Measurements from ENCODE around the gene DNPH1. TPM values are rescaled to one million over a fixed set of nuclear protein-coding genes. Genes with fewer than 3 reads are reported as not detected.

The DNPH1 gene
- total and polyA plus RNA-seq, 2 experiments from 2014 or later: 124 to 136 TPM

DNA sequence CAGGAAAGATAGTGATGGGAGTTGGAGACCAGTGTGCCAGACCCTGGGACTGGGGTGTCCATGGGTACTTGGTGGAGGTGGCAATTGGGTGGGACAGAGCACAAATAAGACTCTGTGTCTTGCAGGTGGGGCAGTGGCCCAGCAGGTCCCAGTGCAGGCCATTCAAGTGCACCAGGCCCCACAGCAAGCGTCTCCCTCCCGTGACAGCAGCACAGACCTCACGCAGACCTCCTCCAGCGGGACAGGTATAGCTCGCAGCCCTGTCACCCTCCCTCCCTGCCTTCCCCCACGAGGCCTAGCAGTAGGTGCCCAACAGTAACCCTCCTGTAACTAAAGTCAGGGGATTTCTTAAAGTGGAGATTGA, 52.9 kb downstream of the DNPH1 start:
- WGBS (ENCODE audit: low lambda C conversion rate, missing lambda C conversion rate): 100% methylated on average over 5 of the region's 6 CpGs
- H3K9me2 ChIP-seq (replicated peaks; ENCODE audit: insufficient read depth): no peaks in the 10 kb centered on the region
- H3K4me3 ChIP-seq: no peak overlapping the region
- H3K4me1 ChIP-seq (ENCODE audit: insufficient read depth): peaks cover 18% of the 10 kb centered on the region
- H3K79me2 ChIP-seq: peaks cover 36% of the 10 kb centered on the region
- H3K4me2 ChIP-seq: no peak overlapping the region
- H3K27ac ChIP-seq: no peak overlapping the region
- DNase-seq (ENCODE audit: low spot score): no peak
- H3K27me3 ChIP-seq: no peaks in the 10 kb centered on the region
- H3K9me3 ChIP-seq (ENCODE audit: low read depth): no peaks in the 10 kb centered on the region
- H4K20me1 ChIP-seq (ENCODE audit: insufficient read depth, poor library complexity, severe bottlenecking): peaks cover 18% of the 10 kb centered on the region
- no peak overlapping the region for H2AFZ ChIP-seq
- H3K36me3 ChIP-seq (replicated peaks; ENCODE audit: insufficient read depth, low read depth): no peaks in the 10 kb centered on the region
- no peak for TF ChIP-seq EZH2phosphoT487 (IDR thresholded peaks at IDR 0.05; ENCODE audit: low read depth, severe bottlenecking, unreplicated experiment)
- TF ChIP-seq EZH2 (IDR thresholded peaks at IDR 0.05; ENCODE audit: borderline replicate concordance): no peak
- TF ChIP-seq, protein P1, sequence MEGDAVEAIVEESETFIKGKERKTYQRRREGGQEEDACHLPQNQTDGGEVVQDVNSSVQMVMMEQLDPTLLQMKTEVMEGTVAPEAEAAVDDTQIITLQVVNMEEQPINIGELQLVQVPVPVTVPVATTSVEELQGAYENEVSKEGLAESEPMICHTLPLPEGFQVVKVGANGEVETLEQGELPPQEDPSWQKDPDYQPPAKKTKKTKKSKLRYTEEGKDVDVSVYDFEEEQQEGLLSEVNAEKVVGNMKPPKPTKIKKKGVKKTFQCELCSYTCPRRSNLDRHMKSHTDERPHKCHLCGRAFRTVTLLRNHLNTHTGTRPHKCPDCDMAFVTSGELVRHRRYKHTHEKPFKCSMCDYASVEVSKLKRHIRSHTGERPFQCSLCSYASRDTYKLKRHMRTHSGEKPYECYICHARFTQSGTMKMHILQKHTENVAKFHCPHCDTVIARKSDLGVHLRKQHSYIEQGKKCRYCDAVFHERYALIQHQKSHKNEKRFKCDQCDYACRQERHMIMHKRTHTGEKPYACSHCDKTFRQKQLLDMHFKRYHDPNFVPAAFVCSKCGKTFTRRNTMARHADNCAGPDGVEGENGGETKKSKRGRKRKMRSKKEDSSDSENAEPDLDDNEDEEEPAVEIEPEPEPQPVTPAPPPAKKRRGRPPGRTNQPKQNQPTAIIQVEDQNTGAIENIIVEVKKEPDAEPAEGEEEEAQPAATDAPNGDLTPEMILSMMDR (IDR thresholded peaks at IDR 0.05; ENCODE audit: poor library complexity): no peak

DNA sequence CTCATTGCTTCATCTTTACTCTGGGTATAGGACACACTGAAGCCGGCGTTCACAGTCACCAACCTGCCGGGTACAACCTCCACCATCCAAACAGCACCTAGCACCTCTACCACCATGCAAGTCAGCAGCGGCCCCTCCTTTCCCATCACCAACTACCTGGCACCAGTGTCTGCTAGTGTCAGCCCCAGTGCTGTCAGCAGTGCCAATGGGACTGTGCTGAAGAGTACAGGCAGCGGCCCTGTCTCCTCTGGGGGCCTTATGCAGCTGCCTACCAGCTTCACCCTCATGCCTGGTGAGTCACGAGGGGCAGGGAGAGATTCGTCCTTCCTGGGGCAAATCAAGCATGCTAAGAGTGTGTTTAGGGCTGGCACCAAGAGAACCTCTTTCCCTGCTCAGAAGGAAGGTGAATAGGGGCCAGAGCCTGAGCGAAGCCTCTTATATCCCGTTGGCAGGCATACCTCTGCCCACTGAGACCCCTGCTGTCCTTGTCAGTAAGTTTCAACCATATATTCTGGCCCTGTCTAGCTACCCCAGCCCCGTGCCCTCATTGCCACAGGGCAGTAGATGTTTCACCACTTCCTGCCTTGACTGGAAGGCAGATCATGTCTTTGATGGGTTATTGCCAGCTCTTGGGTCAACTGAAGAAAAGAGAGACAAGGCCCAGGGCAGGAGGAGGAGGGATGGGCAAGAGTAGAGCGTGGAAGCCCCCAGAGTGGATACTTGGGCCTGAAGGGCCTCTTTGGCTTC, 53.4 kb downstream of the DNPH1 start:
- TF ChIP-seq, protein P1 (IDR thresholded peaks at IDR 0.05; ENCODE audit: poor library complexity): no peak
- TF ChIP-seq EZH2 (IDR thresholded peaks at IDR 0.05; ENCODE audit: borderline replicate concordance) (no peak), EZH2phosphoT487 (IDR thresholded peaks at IDR 0.05; ENCODE audit: low read depth, severe bottlenecking, unreplicated experiment) (no peak)
- H2AFZ ChIP-seq: no peak overlapping the region
- no peak overlapping the region for H3K4me2 ChIP-seq
- no peaks in the 10 kb centered on the region for H3K27me3 ChIP-seq
- no peaks in the 10 kb centered on the region for H3K36me3 ChIP-seq (replicated peaks; ENCODE audit: insufficient read depth, low read depth)
- DNase-seq (ENCODE audit: low spot score): no peak
- peak overlapping the region; percentile 91 for H3K27ac ChIP-seq
- H3K4me1 ChIP-seq (ENCODE audit: insufficient read depth): peaks cover 18% of the 10 kb centered on the region
- H3K9me2 ChIP-seq (replicated peaks; ENCODE audit: insufficient read depth): no peaks in the 10 kb centered on the region
- H4K20me1 ChIP-seq (ENCODE audit: insufficient read depth, poor library complexity, severe bottlenecking): peaks cover 18% of the 10 kb centered on the region
- H3K9me3 ChIP-seq (ENCODE audit: low read depth): no peaks in the 10 kb centered on the region
- 96% methylated on average over 11 of the region's 11 CpGs for WGBS (ENCODE audit: low lambda C conversion rate, missing lambda C conversion rate)
- H3K79me2 ChIP-seq: peaks cover 36% of the 10 kb centered on the region
- H3K4me3 ChIP-seq: no peak overlapping the region

Other genes with a start within 250 kb of the DNPH1 start
- 35.2 and 40.2 TPM in 2 replicates for gene PPP2R5D, start 244.9 kb downstream of the DNPH1 start, total RNA-seq
- gene PPP2R5D, start 244.9 kb downstream of the DNPH1 start, polyA plus RNA-seq: 28.3 and 30.8 TPM in 2 replicates
- gene MEA1, start 215.5 kb downstream of the DNPH1 start, total RNA-seq: 72.9 and 73.3 TPM in 2 replicates
- 117 and 127 TPM in 2 replicates for gene MEA1, start 215.5 kb downstream of the DNPH1 start, polyA plus RNA-seq
- gene KLHDC3, start 215.2 kb downstream of the DNPH1 start, total RNA-seq: 75.5 and 90.5 TPM in 2 replicates
- 92.0 and 99.5 TPM in 2 replicates for gene KLHDC3, start 215.2 kb downstream of the DNPH1 start, polyA plus RNA-seq
- gene RRP36, start 207.9 kb downstream of the DNPH1 start, total RNA-seq: 75.8 and 83.2 TPM in 2 replicates
- gene RRP36, start 207.9 kb downstream of the DNPH1 start, polyA plus RNA-seq: 72.5 and 73.2 TPM in 2 replicates
- gene CUL7, start 175.6 kb downstream of the DNPH1 start, total RNA-seq: 46.1 and 58.2 TPM in 2 replicates
- gene CUL7, start 175.6 kb downstream of the DNPH1 start, polyA plus RNA-seq: 39.2 and 46.4 TPM in 2 replicates
- gene MRPL2, start 170.0 kb downstream of the DNPH1 start, total RNA-seq: 24.7 and 28.8 TPM in 2 replicates
- gene MRPL2, start 170.0 kb downstream of the DNPH1 start, polyA plus RNA-seq: 68.4 and 81.8 TPM in 2 replicates
- gene KLC4, start 169.8 kb downstream of the DNPH1 start, total RNA-seq: 73.4 and 73.5 TPM in 2 replicates
- gene KLC4, start 169.8 kb downstream of the DNPH1 start, polyA plus RNA-seq: 67.5 and 68.9 TPM in 2 replicates
- 108 and 127 TPM in 2 replicates for gene PTK7, start 153.2 kb downstream of the DNPH1 start, total RNA-seq
- gene PTK7, start 153.2 kb downstream of the DNPH1 start, polyA plus RNA-seq: 159 and 162 TPM in 2 replicates
- gene SRF, start 58.2 kb downstream of the DNPH1 start, total RNA-seq: 19.1 and 22.0 TPM in 2 replicates
- 7.4 and 9.3 TPM in 2 replicates for gene SRF, start 58.2 kb downstream of the DNPH1 start, polyA plus RNA-seq
- 13.4 and 26.2 TPM in 2 replicates for gene CUL9, start 47.3 kb downstream of the DNPH1 start, total RNA-seq
- 20.1 and 22.3 TPM in 2 replicates for gene CUL9, start 47.3 kb downstream of the DNPH1 start, polyA plus RNA-seq
- 0.36 and 1.1 TPM in 2 replicates for gene TTBK1, start 14.0 kb upstream of the DNPH1 start, total RNA-seq
- 0.34 and 0.52 TPM in 2 replicates for gene TTBK1, start 14.0 kb upstream of the DNPH1 start, polyA plus RNA-seq
- gene SLC22A7, start 68.8 kb upstream of the DNPH1 start, total RNA-seq: 24.3 and 31.5 TPM in 2 replicates
- 18.5 and 40.1 TPM in 2 replicates for gene SLC22A7, start 68.8 kb upstream of the DNPH1 start, polyA plus RNA-seq
- 0.80 and 1.6 TPM in 2 replicates for gene CRIP3, start 79.3 kb upstream of the DNPH1 start, total RNA-seq
- 1.0 and 1.5 TPM in 2 replicates for gene CRIP3, start 79.3 kb upstream of the DNPH1 start, polyA plus RNA-seq
- gene ZNF318, start 140.2 kb upstream of the DNPH1 start, total RNA-seq: 13.4 and 14.4 TPM in 2 replicates
- 6.4 and 6.9 TPM in 2 replicates for gene ZNF318, start 140.2 kb upstream of the DNPH1 start, polyA plus RNA-seq
- gene ABCC10, start 198.1 kb upstream of the DNPH1 start, total RNA-seq: 16.7 and 17.6 TPM in 2 replicates
- 33.3 and 41.3 TPM in 2 replicates for gene ABCC10, start 198.1 kb upstream of the DNPH1 start, polyA plus RNA-seq
- gene DLK2, start 226.1 kb upstream of the DNPH1 start, total RNA-seq: 0.33 and 0.60 TPM in 2 replicates
- 1.8 and 2.1 TPM in 2 replicates for gene DLK2, start 226.1 kb upstream of the DNPH1 start, polyA plus RNA-seq
- gene TJAP1, start 248.1 kb upstream of the DNPH1 start, total RNA-seq: 14.6 and 16.4 TPM in 2 replicates
- 10.3 and 13.8 TPM in 2 replicates for gene TJAP1, start 248.1 kb upstream of the DNPH1 start, polyA plus RNA-seq